Fibroblast of peridontal ligament (primary cell): Measurements from ENCODE around the gene IFIT3.
"Not testable (repeated sequence)": the region's sequence is repeated elsewhere in the genome, so short reads cannot be mapped to it uniquely, and the experiment has no call there.

Source experiments
- DNase-seq: peaks from one replicate; pipeline ENCODE4 v3.0.0-alpha.2; 2010; ENCODE audit errors: extremely low read depth

IFIT3 gene

GRCh38 chr10:89327803-89328441, at the start of gene IFIT3:
Gene IFIT3 (plus strand): TSS chr10:89327997. CDS start chr10:89328074, 77 bp downstream.
- DNase-seq = peak; percentile 97

GRCh38 chr10:89278034-89278535, 49.7 kb upstream of the IFIT3 start:
- peak; percentile 99 for DNase-seq

- no peak for DNase-seq
Measured at GRCh38 chr10:89278900-89279392, 48.9 kb upstream of the IFIT3 start.

GRCh38 chr10:89279421-89279869, 48.4 kb upstream of the IFIT3 start:
- peak; percentile 28 for DNase-seq

- DNase-seq = no peak
Measured at GRCh38 chr10:89280508-89280907, 47.3 kb upstream of the IFIT3 start.

GRCh38 chr10:89281606-89282395, 46.0 kb upstream of the IFIT3 start:
- DNase-seq = peak; percentile 42

GRCh38 chr10:89283025-89283935, 44.5 kb upstream of the IFIT3 start:
- DNase-seq = peak; percentile 22

GRCh38 chr10:89283936-89284475, 43.8 kb upstream of the IFIT3 start:
- DNase-seq = peak; percentile 97

GRCh38 chr10:89284711-89285110, 43.1 kb upstream of the IFIT3 start:
- not testable (repeated sequence) for DNase-seq

GRCh38 chr10:89285303-89285702, 42.5 kb upstream of the IFIT3 start:
- peak; percentile 27 for DNase-seq

- DNase-seq = no peak
Measured at GRCh38 chr10:89294721-89295239, 33.0 kb upstream of the IFIT3 start.

GRCh38 chr10:89295597-89295996, 32.2 kb upstream of the IFIT3 start:
- DNase-seq = peak; percentile 80

GRCh38 chr10:89296220-89296648, 31.6 kb upstream of the IFIT3 start:
- peak; percentile 88 for DNase-seq

GRCh38 chr10:89297356-89297755, 30.4 kb upstream of the IFIT3 start:
- DNase-seq = no peak

GRCh38 chr10:89297791-89298190, 30.0 kb upstream of the IFIT3 start:
- DNase-seq = no peak

- DNase-seq = no peak
Measured at GRCh38 chr10:89299031-89299430, 28.8 kb upstream of the IFIT3 start.

GRCh38 chr10:89301232-89301631, 26.6 kb upstream of the IFIT3 start:
- DNase-seq = peak; percentile 64

GRCh38 chr10:89301721-89302445, 25.9 kb upstream of the IFIT3 start, which contains the start of gene IFIT2:
Gene IFIT2 (plus strand): TSS chr10:89302046. CDS start chr10:89302124, 78 bp downstream.
- peak; percentile 79 for DNase-seq

GRCh38 chr10:89302625-89303024, 25.2 kb upstream of the IFIT3 start:
- DNase-seq = no peak

- no peak for DNase-seq
Measured at GRCh38 chr10:89303161-89303560, 24.6 kb upstream of the IFIT3 start.
